Measurements from ENCODE around the gene NAA16.
"Not testable (repeated sequence)": the region's sequence is repeated elsewhere in the genome, so short reads cannot be mapped to it uniquely, and the experiment has no call there.

NAA16 gene

DNA sequence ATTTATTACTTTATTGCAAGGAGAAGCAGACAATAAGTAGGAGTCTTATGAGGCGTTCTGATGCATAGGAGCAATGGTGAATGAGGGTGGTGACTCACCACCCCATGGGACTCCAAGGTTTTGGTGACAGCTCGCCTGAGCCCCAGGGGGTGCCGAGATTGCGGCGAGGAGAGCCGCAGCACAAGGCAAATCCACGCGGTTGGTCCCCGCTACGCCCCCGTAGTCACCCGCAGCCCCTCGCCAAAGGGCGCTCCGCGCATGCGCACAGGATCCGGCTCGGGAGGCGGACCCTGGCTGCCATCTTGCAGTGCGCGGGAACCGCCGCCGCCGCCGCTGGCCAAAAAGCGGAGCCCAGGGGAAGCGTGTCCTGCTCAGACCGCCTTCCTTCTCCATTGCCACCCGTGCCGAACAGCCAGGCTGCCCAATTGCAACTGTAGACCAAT, at the start of gene NAA16:
NAA16 (plus strand) TSS at position 305 of the 443 bp plus-strand sequence. CDS start 262 bp downstream, outside the sequence.
- peak; percentile 57 to 98 (median 88) for DNase-seq

DNA sequence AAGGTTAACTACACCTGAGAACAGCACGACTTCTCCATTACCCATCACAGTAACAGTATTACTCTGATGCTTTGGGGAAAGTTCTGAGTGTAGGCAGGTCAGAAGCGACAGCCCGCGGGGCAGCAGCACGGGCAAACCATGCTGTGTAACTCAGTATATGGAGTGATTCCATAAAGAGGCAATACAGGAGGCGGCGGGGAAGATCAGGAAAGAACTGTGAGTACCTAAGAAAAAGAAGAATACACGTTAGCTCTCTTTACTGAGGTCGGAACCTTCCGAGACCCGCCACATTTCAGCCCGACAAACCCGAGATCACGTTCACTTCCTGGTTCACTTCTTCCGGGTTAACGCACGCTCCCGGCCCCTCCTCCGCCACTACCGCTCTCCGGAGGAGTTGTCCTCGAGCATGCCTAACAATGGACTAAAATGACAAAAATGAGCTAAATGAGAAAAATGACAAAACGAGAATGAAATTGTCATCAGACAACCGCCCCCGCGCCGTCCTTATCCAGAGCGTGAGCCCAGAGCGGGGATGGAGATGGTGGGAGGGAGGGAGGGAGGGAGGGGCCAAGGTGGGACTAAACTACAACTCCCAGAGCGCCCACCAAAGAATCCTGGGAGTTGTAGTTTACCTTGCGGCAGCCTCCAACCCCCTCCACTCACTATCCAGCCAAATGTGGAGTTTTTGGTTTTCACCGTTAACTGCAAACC, 47.7 kb upstream of the NAA16 start, which contains the start of gene MTRF1:
MTRF1 (minus strand) TSS at position 316 of the 711 bp plus-strand sequence. CDS start 2,669 bp downstream, outside the sequence.
- DNase-seq: peak; percentile 27 to 96 (median 76)

DNA sequence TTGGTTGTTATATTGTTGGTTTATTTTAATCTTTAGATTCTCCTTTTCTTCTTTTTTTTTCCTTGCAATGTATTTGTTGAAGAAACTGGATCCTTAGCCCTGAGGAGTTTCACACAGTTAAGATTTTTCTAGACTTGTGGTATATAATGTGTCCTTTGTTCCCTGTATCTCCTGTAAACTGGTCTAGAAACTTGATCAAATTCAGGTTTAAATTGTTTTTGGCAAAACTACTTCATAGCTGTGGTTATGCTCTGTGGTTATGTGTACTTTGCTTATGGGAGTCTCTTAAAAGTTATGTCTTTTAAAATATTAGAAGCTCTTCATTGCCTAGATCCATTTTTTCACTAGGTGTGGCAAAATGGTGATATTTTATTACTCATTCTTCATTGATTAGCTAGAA, 44.0 kb upstream of the NAA16 start:
- no peak for DNase-seq

DNA sequence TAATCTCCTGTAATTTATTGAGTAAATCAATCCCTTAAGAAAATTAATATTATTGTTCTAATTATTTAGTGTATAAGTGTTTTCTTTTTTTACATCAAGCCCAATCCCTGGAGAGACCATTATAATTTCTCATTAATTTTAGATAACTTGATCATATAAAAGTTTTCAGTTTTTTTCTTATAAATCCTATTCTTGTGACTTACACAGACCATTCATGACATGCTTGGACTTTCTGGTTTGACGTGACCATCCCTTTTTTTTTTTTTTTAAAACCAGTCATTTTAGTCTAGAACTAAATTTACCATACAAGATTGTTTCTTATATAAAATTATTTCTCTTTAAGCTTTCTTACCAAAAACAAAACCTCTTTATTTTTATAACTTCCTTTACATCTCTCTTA, 42.3 kb upstream of the NAA16 start:
- no peak for DNase-seq

DNA sequence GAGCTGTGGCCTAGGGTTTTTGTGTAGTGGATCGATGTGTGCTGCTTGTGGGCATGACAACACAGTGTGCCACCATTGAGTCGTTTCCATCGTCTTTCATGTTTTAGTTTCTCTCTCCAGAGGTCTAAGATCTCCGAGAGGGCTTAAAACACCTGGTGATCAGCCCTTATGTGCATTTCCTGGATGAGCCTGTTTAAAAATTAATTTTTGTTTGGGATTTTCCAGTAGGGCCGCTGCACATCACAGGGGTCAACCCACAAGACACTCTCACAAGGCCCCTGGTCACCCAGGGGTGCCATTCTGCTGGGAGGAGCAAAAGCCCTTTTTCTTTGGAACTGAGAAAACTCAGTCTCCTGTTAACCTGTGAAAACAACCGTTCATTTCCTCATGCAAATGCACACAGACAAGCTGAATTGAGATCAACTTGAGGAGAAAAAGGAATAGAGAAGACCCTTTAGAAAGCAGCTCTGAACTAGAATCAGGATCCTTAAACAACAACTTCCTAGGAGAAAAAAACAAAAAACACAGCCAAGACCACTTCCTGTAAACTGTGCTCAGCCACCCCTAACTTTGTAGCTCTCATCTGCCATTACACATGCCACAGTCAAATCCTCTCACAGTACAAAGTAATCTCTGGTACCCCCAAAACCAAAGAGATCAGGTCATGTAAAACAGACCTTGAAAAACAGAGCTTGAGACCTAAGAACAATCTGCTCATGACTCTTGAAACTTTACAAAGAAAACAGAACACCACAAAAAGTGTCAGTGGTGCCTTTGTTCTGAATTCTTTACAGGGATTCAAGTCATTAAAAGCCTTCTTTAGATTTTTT, 39.4 kb upstream of the NAA16 start:
- no peak for DNase-seq

DNA sequence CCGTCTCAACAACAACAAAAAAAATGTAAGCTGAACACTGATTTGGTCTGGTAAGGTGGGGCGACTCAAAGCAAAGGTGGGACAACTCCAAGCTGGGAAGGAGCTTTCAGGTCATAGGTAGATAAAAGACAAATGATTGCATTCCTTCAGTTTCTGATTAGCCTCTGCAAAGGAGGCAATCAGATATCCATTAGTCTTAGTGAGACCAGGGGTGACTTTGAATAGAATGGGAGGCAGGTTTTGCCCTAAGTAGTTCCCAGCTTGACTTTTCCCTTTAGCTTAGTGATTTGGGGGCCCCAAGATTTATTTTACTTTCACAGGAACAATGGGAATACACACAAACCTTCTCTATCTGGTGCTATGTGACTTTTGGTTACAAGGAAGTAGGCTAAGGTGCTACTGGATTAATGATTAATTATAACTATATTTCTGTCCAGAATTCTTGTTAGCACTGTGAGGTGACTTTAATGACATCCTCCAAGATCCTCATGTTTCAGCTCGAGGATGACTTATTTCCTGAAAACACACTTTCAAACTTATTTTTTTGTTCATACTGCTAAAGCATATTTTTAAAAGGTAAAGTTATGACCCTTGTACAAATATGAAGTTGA, 37.1 kb upstream of the NAA16 start:
- DNase-seq: no peak

DNA sequence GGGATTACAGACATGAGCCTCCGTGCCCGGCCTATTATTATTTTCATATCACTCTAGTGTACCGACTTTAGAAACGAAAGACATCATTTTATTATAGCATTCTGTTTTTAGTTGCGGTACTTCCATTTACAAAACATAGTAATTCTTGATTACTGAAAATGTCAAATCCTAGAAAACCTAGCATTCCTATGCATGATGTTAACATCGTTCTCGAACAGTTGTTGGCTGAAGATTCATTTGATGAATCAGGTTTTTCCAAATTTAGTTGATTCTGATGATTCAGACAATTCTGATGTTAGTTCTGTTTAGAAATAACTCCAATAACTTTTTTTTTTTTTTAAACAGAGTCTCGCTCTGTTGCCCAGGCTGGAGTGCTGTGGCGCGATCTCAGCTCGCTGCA, 36.2 kb upstream of the NAA16 start:
- no peak for DNase-seq

DNA sequence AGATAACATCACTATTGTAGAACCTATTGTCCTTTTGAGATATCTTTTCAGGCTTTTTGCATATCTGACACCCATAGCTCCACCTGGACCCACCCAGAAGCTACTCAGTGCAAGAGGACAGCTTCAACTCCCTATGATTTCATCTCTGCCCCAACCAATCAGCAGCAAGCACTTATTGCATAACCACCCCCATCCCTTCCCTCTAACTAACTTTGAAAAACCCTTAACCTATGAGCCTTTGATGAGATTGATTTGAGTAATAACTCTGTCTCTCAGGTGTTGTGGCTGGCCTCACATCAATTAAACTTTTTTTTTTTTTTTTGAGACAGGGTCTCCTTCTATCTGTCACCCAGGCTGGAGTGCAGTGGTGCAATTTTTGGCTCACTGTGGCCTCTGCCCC, 34.2 kb upstream of the NAA16 start:
- DNase-seq: no peak

DNA sequence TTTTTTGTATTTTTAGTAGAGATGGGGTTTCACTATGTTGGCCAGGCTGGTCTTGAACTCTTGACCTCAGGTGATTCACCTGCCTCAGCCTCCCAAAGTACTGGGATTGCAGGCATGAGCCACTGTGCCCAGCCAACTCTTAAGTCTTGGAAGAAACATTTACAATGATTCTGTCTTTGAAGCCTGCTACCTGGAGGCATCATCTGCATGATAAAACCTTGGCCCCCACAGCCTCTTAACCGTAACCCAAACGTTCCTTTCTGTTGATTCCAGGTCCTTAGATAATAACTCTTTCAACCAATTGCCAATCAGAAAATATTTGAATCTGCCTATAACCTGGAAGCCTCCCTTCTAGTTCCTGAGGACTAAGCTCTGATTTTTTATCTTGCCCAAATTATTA, 31.9 kb upstream of the NAA16 start:
- DNase-seq: not testable (repeated sequence)

DNA sequence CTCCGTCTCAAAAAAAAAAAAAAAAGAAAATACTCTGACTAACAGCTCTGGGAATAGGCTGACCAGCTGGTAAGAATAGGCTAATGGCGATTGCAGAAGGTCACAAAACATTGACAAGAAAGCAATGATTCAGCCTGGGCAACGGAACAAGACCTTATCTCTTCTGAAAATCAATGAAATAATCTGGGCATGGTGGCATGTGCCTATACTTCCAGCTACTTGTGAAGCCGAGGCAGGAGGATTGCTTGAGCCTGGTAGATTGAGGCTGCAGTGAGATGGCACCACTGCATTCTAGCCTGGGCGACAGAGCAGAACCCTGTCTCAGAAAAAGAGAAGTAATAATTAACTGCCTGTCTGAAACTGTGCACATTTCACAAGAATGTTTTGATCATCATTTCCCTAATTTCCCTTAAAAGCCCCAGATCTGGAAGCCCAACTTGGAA, 28.9 kb upstream of the NAA16 start:
- no peak for DNase-seq

DNA sequence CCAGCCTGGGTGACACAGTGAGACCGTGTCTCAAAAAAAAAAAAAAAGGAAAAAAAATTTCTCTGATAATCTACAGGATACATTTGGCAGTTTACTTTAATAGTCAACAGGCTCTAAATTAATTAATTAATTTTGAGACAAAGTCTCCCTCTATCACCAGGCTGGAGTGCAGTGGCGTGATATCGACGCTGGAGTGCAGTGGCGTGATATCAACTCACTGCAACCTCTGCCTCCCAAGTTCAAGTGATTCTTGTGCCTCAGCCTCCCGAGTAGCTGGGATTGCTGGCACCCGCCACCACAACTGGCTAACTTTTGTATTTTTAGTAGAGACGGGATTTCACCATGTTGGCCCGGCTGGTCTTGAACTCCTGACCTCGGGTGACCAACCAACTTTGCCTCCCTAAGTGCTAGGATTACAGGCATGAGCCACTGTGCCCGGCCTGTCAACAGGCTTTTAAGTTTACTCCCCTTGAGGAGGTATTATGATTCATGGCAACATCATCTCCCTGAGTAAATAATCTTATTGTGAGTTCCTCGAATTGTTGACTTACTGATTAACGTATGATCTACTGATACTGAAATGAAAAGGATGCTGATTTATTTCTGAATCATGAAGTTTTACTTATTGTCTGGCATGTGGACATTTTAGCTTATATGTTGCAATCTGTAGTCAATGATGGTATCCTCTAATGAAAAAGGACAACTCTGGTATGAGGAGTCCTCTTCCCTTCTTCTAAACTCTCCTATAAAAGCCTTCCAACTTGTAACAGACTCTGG, 26.4 kb upstream of the NAA16 start:
- no peak for DNase-seq

DNA sequence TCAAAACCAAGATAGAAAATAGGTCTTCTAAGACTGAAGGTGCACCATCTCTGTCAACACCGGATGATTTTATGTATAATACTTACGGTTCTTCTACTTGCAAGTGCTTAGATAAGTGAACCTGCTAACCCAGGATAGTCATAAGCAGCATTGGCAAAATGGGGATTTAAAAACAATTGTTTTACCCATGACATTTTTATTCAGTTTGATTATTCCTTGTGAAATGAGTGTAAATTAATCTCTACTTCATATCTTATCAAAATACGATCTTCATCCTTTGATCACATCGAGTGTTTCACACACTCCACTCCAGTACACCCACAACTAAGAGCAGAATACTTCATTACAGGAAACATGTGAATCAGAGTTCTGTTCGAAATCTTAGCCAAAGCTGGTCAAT, 24.7 kb upstream of the NAA16 start:
- no peak for DNase-seq

DNA sequence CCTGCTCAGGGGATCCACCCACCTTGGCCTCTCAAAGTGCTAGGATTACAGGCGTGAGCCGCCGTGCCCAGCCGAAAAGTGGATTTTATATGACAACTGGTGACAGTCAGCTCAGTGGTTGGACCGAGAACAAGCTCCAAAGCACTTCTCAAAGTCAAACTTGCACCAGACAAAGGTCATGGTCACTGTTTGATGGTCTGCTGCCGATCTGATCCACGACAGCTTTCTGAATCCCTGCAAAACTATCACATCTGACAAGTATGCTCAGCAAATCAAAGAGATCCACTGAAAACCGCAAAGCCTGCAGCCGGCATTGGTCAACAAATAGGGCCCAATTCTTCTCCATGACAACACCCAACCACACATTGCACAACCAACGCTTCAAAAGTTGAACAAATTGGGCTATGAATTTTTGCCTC, 21.6 kb upstream of the NAA16 start:
- DNase-seq: no peak

DNA sequence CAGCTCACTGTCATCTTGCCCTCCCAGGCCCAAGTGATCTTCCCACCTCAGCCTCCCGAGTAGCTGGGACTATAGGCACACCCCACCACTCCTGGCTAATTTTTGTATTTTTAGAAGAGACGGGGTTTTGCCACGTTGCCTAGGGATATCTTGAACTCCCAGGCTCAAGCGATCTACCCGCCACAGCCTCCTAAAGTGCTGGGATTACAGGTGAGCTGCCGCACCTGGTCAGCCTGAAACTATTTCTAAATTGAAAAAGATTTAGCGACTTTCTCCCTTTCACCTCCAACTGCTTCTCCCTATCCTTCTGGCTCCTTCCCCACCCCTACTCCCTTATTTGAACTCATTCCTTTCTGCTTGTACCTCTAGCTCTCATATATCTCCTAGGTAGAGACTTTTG, 19.8 kb upstream of the NAA16 start:
- DNase-seq: no peak

DNA sequence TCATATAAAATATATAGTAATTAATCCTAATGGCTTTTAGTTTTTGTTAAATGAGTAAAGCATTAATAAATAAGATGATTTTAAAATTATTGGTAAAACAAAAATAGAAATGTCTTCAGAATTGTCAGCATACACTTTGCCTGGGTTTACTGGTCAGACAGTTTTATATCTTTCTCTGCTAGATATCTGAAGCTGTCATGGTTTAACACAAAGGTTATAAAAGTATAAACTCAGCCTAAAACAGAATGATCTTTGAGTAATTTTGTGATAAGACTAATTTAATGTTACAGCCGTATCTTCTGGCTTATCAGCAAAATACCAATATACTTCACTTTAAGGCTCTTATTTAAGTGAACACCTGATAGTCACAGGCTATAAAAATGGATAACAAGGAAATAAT, 17.8 kb upstream of the NAA16 start:
- no peak for DNase-seq

DNA sequence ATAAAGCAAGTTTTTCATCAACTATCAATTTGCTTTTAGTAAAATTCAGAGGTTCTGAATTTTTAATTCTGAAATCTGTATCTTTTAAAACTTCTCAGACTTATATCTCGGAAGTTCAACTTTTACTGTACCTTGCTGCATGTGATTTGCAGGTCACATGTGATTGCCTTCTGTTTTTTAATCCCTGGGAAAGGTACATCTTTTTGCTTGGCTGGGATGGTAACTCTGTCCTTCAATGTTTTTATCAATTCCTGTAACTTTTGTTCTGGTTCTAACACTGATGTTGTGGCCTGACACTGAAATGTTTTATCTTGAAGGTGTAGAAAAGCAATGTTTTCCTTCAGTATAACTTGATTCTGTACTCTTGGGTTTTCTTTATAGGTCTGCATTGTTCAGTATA, 16.2 kb upstream of the NAA16 start:
- DNase-seq: no peak

DNA sequence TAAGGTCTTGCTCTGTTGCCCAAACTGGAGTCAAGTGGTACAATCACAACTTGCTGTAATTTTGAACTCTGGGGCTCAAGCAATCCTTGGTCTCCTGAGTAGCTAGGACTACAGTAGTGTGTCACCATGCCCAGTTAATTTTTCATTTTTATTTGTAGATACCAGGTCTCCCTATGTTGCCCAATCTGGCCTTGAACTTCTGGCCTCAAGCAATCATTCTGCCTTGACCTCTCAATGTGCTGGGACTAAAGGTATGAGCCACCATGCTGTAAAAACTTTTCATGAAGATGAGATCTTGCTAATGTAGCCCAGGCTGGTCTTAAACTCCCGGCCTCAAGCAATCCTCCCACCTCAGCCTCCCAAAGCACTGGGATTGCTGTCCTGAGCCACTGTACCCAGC, 15.1 kb upstream of the NAA16 start:
- no peak for DNase-seq

DNA sequence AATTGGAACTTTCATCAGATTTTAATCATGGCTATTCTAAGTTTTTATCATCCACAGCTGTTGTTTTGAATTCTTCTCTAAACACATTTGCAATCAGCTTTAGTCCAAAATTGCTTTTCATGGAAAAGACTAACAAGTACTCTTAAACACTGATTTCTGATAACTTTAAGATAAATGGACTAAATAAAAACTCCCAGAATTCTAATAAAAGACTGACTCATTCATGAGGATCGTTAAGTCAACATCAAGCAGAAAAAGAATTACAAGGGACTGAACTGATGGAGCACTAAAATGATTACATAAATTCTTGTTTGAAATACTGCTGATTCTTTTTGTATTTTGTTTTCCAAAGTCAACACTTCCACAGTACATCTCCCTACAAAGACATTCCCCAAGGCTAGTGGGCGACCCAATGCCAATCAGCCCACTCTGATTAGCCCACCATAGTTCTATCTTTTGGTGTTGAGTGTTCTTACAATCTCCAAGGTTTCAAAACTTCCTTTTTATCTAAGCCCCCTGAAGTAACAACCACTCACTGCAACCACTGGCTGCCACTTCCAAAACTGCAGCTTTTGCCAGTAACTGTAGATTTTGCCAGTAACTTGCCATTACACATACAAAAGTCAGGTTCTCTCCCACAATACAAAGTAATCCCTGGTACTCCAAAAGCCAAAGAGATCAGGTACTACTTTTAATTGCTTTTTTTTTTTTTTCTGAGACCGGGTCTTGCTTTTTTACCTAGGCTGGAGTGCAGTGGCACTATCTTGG, 14.0 kb upstream of the NAA16 start:
- no peak for DNase-seq

DNA sequence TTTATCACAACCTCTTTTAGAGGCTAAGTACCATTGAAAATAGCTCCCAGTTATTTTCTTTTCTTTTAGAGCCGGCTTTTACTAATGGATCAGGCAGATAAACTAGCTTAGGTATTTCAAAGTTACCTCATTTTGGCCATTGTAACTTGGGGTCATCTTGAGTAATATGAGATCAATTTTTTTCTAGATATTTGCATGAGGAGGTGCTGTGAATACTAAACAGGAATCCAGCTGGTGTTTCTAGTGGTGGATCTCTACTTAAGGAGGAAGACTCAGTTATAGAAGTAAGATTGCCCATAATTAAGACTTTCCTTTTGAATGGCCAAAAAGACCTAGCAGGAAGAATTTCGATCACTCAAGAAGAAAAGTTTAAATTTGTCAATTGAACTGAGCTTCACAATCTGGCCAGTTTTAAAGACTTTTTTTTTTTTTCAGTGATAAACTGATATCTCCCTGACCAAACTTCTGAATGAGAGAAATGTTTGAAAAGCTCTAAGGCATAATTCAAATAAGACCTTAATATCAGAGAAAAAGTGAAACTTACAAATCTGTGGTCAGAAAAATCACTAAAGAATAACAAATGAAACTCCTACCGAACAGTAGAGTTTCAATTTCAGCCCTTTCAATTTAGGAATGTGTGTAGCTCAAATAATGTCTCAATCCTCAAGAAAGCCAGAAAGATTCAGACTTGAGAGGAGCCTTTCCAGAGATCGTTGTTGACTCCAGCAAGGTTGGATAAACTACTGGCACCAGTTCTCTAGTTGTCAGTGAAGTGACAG, 11.6 kb upstream of the NAA16 start:
- no peak for DNase-seq

DNA sequence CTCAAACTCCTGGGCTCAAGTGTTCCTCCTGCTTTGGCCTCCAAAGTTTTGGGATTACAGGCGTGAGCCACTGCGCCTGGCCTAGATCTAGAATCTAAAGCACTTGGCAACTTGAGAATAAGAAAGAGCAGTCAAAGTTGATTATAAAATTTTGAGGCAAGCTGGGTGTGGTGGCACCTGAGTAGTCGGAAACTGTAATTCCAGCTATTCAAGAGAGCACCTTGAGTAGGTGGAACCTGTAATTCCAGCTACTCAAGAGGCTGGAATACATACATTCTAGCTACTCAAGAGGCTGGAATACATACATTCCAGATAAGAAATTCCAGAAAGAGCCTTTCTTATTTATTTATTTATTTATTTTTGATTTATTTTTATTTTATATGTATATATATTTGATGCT, 8.3 kb upstream of the NAA16 start:
- no peak for DNase-seq

Data from hypothalamus (tissue), 51 donors.